Subcutaneous adipose tissue (tissue), 4 donors: ENCODE results near the gene MDH2. TPM values are rescaled to one million over a fixed set of nuclear protein-coding genes. Genes with fewer than 3 reads are reported as not detected.

Experiments
- total RNA-seq, 4 donors: library from RNA; depleted of rRNA; stranded (reverse); fragments of >200 nt; gene quantifications; one replicate each; pipeline ENCODE4 v1.1.0, GENCODE V29; 2016
- TF ChIP-seq, protein P1 (sequence below): fragments of 450-650 bp; IDR thresholded peaks from one replicate; pipeline ENCODE4 v1.5.1; 2016; ENCODE audit warnings: low read depth, mild to moderate bottlenecking, control low read depth, antibody characterized with exemption, moderate library complexity

The MDH2 gene
- total RNA-seq, 4 donors from 2014 or later = 45.0 to 97.2 (median 63.6) TPM

DNA sequence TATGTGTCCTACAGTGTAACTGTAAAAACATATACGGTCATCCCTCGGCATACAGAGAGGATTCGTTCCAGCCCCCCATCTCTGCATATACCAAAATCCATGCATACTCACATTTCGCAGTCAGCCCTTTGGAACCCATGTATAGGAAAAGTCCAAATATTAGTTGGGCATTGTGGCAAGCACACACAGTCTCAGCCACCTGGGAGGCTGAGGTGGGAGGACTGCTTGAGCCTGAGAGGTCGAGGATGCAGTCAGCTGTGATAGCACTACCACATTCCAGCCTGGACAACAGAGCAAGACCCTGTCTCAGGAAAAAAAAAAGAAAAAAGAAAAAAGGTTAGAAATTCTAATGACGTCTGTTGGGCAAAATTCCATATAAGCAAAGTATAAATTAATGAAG is 29.1 kb downstream of the MDH2 start:
- TF ChIP-seq, protein P1, sequence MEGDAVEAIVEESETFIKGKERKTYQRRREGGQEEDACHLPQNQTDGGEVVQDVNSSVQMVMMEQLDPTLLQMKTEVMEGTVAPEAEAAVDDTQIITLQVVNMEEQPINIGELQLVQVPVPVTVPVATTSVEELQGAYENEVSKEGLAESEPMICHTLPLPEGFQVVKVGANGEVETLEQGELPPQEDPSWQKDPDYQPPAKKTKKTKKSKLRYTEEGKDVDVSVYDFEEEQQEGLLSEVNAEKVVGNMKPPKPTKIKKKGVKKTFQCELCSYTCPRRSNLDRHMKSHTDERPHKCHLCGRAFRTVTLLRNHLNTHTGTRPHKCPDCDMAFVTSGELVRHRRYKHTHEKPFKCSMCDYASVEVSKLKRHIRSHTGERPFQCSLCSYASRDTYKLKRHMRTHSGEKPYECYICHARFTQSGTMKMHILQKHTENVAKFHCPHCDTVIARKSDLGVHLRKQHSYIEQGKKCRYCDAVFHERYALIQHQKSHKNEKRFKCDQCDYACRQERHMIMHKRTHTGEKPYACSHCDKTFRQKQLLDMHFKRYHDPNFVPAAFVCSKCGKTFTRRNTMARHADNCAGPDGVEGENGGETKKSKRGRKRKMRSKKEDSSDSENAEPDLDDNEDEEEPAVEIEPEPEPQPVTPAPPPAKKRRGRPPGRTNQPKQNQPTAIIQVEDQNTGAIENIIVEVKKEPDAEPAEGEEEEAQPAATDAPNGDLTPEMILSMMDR = no peak

- TF ChIP-seq, protein P1 = no peak
Observed at GRCh38 chr7:76077435-76077834, 29.5 kb downstream of the MDH2 start.

DNA sequence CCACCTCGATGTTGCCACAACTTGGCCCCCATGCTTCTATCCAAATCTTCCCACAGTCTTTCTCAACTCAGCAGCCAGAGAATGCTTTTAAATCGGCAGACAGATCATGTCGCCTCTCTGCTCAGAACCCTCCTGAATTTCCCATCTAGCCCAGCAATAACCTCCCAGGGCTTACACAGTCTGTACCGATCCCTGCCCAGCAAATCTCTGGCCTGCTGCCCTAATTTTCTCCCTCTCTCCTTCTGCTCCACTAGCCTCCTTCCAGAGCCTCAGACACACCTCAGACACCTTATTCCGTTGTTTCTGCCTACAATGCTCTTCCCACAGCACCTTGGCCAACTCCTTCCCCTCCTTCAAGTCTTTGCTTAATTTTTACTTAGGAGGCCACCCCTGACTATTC is 32.3 kb downstream of the MDH2 start:
- TF ChIP-seq, protein P1 = no peak

GRCh38 chr7:76086070-76086469 is 38.2 kb downstream of the MDH2 start:
- TF ChIP-seq, protein P1 = no peak

DNA sequence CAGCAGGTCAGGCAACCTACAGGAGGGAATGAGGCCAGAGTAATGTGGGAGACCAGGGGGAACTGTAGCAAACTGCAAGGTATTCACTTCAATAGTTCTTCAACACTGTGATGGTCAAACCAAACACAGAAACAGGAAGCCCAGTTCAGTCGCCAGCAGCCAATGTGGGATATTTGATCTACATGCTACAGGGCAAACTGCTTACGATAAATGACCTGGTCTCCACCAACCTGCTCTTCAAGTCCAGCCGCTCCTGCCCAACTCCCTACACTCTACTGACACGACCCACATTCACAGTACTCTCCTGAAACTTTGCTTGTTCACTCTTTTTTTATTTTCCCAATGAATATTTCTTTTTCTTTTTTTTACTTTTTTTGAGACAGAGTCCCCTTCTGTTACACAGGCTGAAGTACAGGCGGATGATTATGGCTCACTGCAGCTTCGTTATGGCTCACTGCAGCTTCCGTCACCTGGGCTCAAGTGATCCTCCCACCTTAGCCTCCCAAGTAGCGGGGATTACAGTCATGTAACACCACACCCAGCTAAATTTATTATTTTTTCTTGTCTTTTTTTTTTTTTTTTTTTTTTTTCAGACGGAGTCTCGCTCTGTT is 42.1 kb downstream of the MDH2 start:
- TF ChIP-seq, protein P1 = no peak

DNA sequence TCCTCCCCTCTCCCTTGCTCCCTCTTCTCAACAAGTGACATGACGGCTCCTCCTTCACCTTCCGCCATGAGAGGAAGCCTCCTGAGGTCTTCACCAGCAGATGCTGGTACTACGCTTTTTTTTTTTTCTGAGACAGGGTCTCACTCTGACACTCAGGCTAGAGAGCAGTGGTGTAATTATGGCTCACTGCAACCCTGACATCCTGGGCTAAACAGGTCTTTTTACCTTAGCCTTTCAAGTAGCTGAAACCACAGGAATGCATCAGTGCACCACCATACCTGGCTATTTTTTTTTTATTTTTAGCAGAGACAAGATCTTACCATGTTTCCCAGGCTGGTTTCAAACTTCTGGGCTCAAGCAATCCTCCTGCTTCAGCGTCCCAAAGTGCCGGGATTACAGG is 43.6 kb downstream of the MDH2 start:
- TF ChIP-seq, protein P1 = no peak

DNA sequence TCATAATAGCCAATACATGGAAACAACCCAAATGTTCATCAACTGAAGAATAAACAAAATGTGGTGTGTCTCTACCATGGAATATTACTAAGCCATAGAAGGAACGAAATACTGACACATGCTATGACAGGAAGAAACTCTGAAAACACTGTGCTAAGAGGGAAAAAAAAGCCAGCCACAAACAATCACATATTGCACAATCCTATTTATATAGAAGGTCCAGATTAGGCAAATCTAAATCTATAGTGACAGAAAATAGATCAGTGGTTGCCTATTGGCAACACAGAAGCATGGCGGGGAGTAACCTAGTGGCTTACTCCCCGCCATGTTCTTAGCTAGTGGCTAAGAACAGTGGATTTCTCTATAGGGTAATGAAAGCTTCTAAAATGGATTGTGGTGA is 48.0 kb downstream of the MDH2 start:
- TF ChIP-seq, protein P1 = no peak
